Vagina (tissue), 2 donors: ENCODE data around the gene TTBK1.

Experiments
- POLR2A ChIP-seq, 2 donors: fragments of 450-650 bp; IDR thresholded peaks; one replicate each; pipeline ENCODE4 v1.6.1; 2017; ENCODE audit warnings: antibody characterized with exemption in 2 of 2, mild to moderate bottlenecking in 2 of 2, moderate library complexity in 2 of 2
- POLR2AphosphoS5 ChIP-seq, 2 donors: sonication (generic); formaldehyde crosslinking; IDR thresholded peaks; one replicate each; pipeline ENCODE4 v1.9.0; 2017; ENCODE audit warnings: antibody characterized with exemption in 2 of 2, mild to moderate bottlenecking in 2 of 2, low read depth in 1 of 2; ENCODE audit not compliant: insufficient read depth in 1 of 2
- TF ChIP-seq, protein P1 (sequence below), 3 experiments: fragments of 450-650 bp in 2 of 3; fragments of 200-600 bp in 1 of 3; sonication (generic) in 1 of 3; IDR thresholded peaks; one replicate each; pipeline ENCODE4 v1.5.1; 2017 to 2019; ENCODE audit warnings: antibody characterized with exemption in 3 of 3, mild to moderate bottlenecking in 2 of 3, moderate library complexity in 2 of 3

DNA sequence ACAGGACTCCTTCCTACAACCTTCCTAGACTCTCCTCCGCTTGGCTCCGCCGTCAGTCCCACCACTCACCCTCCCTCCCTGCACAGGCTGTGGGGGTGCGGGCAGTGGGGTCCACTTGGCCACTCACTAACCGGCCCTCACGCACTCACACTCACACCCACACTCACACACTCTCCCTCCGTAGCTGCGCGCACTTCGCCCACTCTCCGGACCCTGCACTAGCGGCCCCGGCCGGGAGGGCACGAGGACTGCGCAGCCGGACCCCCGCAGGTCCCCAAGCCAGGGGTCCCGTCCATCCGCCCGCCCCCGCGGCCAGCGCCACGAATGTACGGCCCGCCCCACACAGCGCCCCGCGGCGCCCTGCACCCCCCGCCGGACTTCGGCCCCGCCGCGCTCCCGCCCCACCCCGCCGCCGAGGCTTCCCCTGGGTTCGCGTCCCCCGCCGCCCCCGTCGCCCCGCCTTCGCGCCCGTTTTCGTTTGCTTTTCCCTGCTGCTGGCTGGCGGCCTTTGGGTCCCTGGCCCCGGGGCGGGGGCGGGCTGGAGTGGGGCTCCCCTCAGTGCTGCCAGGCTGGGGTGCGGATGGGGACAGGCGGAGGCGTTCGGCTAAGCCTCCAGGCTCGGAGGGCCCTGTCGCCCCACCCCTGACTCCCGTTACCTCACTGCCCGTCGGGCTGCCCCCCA lies 31.8 kb downstream of the TTBK1 start:
- TF ChIP-seq, protein P1, sequence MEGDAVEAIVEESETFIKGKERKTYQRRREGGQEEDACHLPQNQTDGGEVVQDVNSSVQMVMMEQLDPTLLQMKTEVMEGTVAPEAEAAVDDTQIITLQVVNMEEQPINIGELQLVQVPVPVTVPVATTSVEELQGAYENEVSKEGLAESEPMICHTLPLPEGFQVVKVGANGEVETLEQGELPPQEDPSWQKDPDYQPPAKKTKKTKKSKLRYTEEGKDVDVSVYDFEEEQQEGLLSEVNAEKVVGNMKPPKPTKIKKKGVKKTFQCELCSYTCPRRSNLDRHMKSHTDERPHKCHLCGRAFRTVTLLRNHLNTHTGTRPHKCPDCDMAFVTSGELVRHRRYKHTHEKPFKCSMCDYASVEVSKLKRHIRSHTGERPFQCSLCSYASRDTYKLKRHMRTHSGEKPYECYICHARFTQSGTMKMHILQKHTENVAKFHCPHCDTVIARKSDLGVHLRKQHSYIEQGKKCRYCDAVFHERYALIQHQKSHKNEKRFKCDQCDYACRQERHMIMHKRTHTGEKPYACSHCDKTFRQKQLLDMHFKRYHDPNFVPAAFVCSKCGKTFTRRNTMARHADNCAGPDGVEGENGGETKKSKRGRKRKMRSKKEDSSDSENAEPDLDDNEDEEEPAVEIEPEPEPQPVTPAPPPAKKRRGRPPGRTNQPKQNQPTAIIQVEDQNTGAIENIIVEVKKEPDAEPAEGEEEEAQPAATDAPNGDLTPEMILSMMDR (IDR thresholded peaks at IDR 0.05), result no peak
- no peak for TF ChIP-seq POLR2A (IDR thresholded peaks at IDR 0.05)
- no peak for TF ChIP-seq POLR2AphosphoS5 (IDR thresholded peaks at IDR 0.05; ENCODE audit: insufficient read depth in 1 of 2, low read depth in 1 of 2)
